Thoracic aorta (tissue), 2 donors: ENCODE results near the gene LRFN3. TPM values are rescaled to one million over a fixed set of nuclear protein-coding genes. Genes with fewer than 3 reads are reported as not detected.
"Not testable (repeated sequence)": the region's sequence is repeated elsewhere in the genome, so short reads cannot be mapped to it uniquely, and the experiment has no call there.

Source experiments
- ATAC-seq: fragments of 150-250 bp; one replicate; pipeline ENCODE4 v1.8.0; 2017; ENCODE audit warnings: low read depth; ENCODE audit not compliant: insufficient number of reproducible peaks, low FRiP score
- DNase-seq: peaks from one replicate; pipeline ENCODE4 v3.0.0-alpha.2; 2020; ENCODE audit warnings: low spot score
- H3K27ac ChIP-seq, 2 donors: fragments of 200-600 bp; sonication (generic); 1 replicate in 1 of 2; 2 replicates in 1 of 2; pipeline ENCODE4 v1.5.1; 2016; ENCODE audit warnings: mild to moderate bottlenecking in 2 of 2, moderate library complexity in 2 of 2
- H3K27me3 ChIP-seq: fragments of 200-600 bp; sonication (generic); replicated peaks from 2 replicates; pipeline ENCODE4 v1.6.0; 2016; ENCODE audit warnings: mild to moderate bottlenecking; ENCODE audit not compliant: insufficient read depth
- H3K36me3 ChIP-seq: fragments of 200-600 bp; sonication (generic); one replicate; pipeline ENCODE4 v1.5.1; 2016
- H3K4me1 ChIP-seq, 2 donors: fragments of 200-600 bp; sonication (generic); 1 replicate in 1 of 2; 2 replicates in 1 of 2; pipeline versions ENCODE4 v1.5.1 to v1.6.0; 2016; ENCODE audit warnings: low read depth in 2 of 2, mild to moderate bottlenecking in 1 of 2; ENCODE audit not compliant: control insufficient read depth in 1 of 2
- H3K4me3 ChIP-seq: fragments of 200-600 bp; sonication (generic); 2 replicates; pipeline ENCODE4 v1.5.1; 2016; ENCODE audit warnings: mild to moderate bottlenecking
- H3K9me3 ChIP-seq: fragments of 200-600 bp; sonication (generic); 2 replicates; pipeline ENCODE4 v1.5.1; 2016
- CTCF ChIP-seq: fragments of 200-600 bp; sonication (generic); IDR thresholded peaks from one replicate; pipeline ENCODE4 v1.5.1; 2019; ENCODE audit warnings: antibody characterized with exemption
- total RNA-seq, 2 donors: library from RNA; depleted of rRNA; stranded (reverse); fragments of >200 nt; gene quantifications; one replicate each; pipeline versions ENCODE4 v1.1.0 to v1.2.3, GENCODE V29; 2016

The LRFN3 gene
- total RNA-seq, 2 donors from 2014 or later, result 14.3 to 26.7 TPM

DNA sequence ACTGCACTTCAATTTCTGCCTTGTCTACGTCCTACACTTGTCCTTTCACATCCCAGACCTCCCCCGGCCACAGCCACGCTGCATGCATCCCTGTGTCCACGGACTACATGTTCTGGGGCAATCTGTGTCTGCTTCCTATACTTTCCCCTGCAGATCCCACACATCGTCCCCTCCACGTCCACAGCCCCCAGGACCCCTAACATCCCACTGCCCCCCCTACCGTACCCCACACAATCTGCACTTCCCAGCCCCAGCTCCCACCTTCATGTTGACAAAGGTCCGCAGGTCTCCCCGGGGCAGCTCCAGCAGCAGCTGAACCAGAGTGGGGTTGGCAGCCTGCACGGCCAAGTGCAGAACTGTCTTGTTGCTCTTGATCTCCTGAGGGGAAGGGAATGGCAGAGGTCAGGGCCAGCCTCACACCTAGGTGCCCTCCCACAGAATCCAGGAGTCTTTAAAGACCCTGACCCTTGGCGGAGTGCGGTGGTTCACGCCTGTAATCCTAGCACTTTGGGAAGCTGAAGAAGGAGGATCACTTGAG lies 46.0 kb upstream of the LRFN3 start:
- Histone ChIP-seq H3K4me1 (no peaks in the 10 kb centered on the region), H3K27ac (no peak overlapping the region), H3K27me3 (no peaks in the 10 kb centered on the region), H3K4me3 (no peak overlapping the region), H3K36me3 (peaks cover 14% of the 10 kb centered on the region), H3K9me3 (no peaks in the 10 kb centered on the region)
- no peak for TF ChIP-seq CTCF
- no peak for ATAC-seq
- DNase-seq, result no peak

GRCh38 chr19:35891819-35892218 lies 44.4 kb upstream of the LRFN3 start:
- not testable (repeated sequence) for H3K4me1 ChIP-seq, DNase-seq, H3K27me3 ChIP-seq, H3K4me3 ChIP-seq, H3K9me3 ChIP-seq, ATAC-seq, H3K27ac ChIP-seq
- H3K36me3 ChIP-seq, result peaks cover 21% of the 10 kb centered on the region

- no peak overlapping the region for H3K4me3 ChIP-seq
- ATAC-seq, result no peak
- peaks cover 11% of the 10 kb centered on the region for H3K36me3 ChIP-seq
- no peak for DNase-seq
- H3K27ac ChIP-seq, result no peak overlapping the region
- peaks cover 3 to 9% of the 10 kb centered on the region in 2 donors for H3K4me1 ChIP-seq
- no peaks in the 10 kb centered on the region for H3K9me3 ChIP-seq
- no peak for TF ChIP-seq CTCF
- no peaks in the 10 kb centered on the region for H3K27me3 ChIP-seq
Observed at GRCh38 chr19:35894342-35894741, 41.8 kb upstream of the LRFN3 start.

GRCh38 chr19:35895911-35896642 lies 40.1 kb upstream of the LRFN3 start:
- no peak for TF ChIP-seq CTCF
- no peak for ATAC-seq
- no peak overlapping the region for H3K27ac ChIP-seq
- peaks cover 3 to 11% of the 10 kb centered on the region in 2 donors for H3K4me1 ChIP-seq
- no peaks in the 10 kb centered on the region for H3K9me3 ChIP-seq
- DNase-seq, result no peak
- no peak overlapping the region for H3K4me3 ChIP-seq
- H3K36me3 ChIP-seq, result peaks cover 11% of the 10 kb centered on the region
- no peaks in the 10 kb centered on the region for H3K27me3 ChIP-seq

- ATAC-seq (no peak), DNase-seq (no peak)
- H3K36me3 ChIP-seq, result peaks cover 11% of the 10 kb centered on the region
Observed at GRCh38 chr19:35896643-35897040, 39.5 kb upstream of the LRFN3 start.

More at GRCh38 chr19:35896643-35897040, 39.5 kb upstream of the LRFN3 start:
- no peak overlapping the region for H3K4me3 ChIP-seq
- no peak overlapping the region for H3K27ac ChIP-seq
- H3K27me3 ChIP-seq, result no peaks in the 10 kb centered on the region
- H3K4me1 ChIP-seq, result peaks cover 3 to 13% of the 10 kb centered on the region in 2 donors
- TF ChIP-seq CTCF, result no peak
- H3K9me3 ChIP-seq, result no peaks in the 10 kb centered on the region
